GM12878 (cell line): ENCODE measurements around the gene NMB. TPM values are rescaled to one million over a fixed set of nuclear protein-coding genes. Genes with fewer than 3 reads are reported as not detected.

ENCODE experiments used
- ATAC-seq: fragments of 200-7000 bp; cut with Tn5 transposase; 3 replicates; pipeline ENCODE4 v1.9.1; 2020; ENCODE audit warnings: mild to moderate bottlenecking, moderate library complexity
- BruUV-seq: library from RNA; stranded (reverse); fragments of 400-500 nt; replicated peaks from 2 replicates; lab custom pipeline; 2021; lab: Mats Ljungman, UMichigan
- CTCF ChIA-PET: fragments of 300-600 bp; sonication (Branson Sonifier 250); formaldehyde crosslinking; extraction: SDS; loops from one replicate; lab custom pipeline; 2021; ENCODE audit warnings: inconsistent platforms; lab: Yijun Ruan, JAX
- POLR2A ChIA-PET: fragments of 350-600 bp; formaldehyde crosslinking; extraction: SDS; loops from one replicate; lab custom pipeline; 2021; ENCODE audit warnings: inconsistent platforms; lab: Charles Lee
- RAD21 ChIA-PET: fragments of 300-600 bp; sonication (Branson Sonifier 250); formaldehyde crosslinking; loops from one replicate; lab custom pipeline; 2023; ENCODE audit warnings: antibody characterized with exemption; ENCODE audit not compliant: unreplicated experiment; lab: Charles Lee
- SMC1A ChIA-PET: fragments of 300-600 bp; sonication (Branson Sonifier 250); formaldehyde crosslinking; loops from one replicate; lab custom pipeline; 2023; ENCODE audit not compliant: unreplicated experiment, uncharacterized antibody; lab: Charles Lee
- DNase-seq: peaks from one replicate; pipeline ENCODE4 v3.0.0-alpha.2; 2011; ENCODE audit warnings: low read depth, low spot score
- FAIRE-seq: peaks from 3 replicates; lab custom pipeline; 2011; peaks lifted over from hg19 to GRCh38; lab: Jason Lieb, UNC
- H2AFZ ChIP-seq: 2 replicates; pipeline ENCODE4 v1.6.0; 2011; ENCODE audit warnings: low read depth, low read length, control low read depth; ENCODE audit not compliant: control insufficient read depth
- H3K27ac ChIP-seq: 2 replicates; pipeline ENCODE4 v1.5.1; 2011; ENCODE audit warnings: control low read depth; ENCODE audit not compliant: control insufficient read depth, insufficient read depth
- H3K27me3 ChIP-seq, 2 experiments: replicated peaks in 1 of 2; 2 replicates each; pipeline versions ENCODE4 v1.6.0 to v1.6.1; 2011; ENCODE audit warnings: low read length in 1 of 2; ENCODE audit not compliant: control insufficient read depth in 2 of 2, insufficient read depth in 2 of 2
- H3K36me3 ChIP-seq, 2 experiments: 2 replicates each; pipeline ENCODE4 v1.5.1; 2011; ENCODE audit warnings: low read length in 1 of 2; ENCODE audit not compliant: control insufficient read depth in 2 of 2, insufficient read depth in 2 of 2
- H3K4me1 ChIP-seq: 2 replicates; pipeline ENCODE4 v1.6.1; 2011; ENCODE audit warnings: mild to moderate bottlenecking, low read length, moderate library complexity, mixed read lengths; ENCODE audit not compliant: control insufficient read depth, insufficient read depth
- H3K4me2 ChIP-seq: 2 replicates; pipeline ENCODE4 v1.6.0; 2011; ENCODE audit warnings: control low read depth; ENCODE audit not compliant: control insufficient read depth, insufficient read depth
- H3K4me3 ChIP-seq: fragments of 200-600 bp; sonication (generic); 2 replicates; pipeline ENCODE4 v1.5.1; 2016
- H3K79me2 ChIP-seq: 2 replicates; pipeline ENCODE4 v1.6.0; 2011; ENCODE audit warnings: low read length; ENCODE audit not compliant: control insufficient read depth, insufficient read depth
- H3K9ac ChIP-seq: 2 replicates; pipeline ENCODE4 v1.8.0; 2011; ENCODE audit warnings: low read length, control low read depth, mixed read lengths; ENCODE audit not compliant: control insufficient read depth, insufficient read depth
- H3K9me3 ChIP-seq: replicated peaks from 3 replicates; pipeline ENCODE4 v1.5.1; 2011; ENCODE audit warnings: mild to moderate bottlenecking, low read length; ENCODE audit not compliant: control insufficient read depth, insufficient read depth
- H4K20me1 ChIP-seq: 2 replicates; pipeline ENCODE4 v1.6.0; 2011; ENCODE audit not compliant: control insufficient read depth, insufficient read depth
- EED ChIP-seq: sonication (generic); IDR thresholded peaks from 2 replicates; pipeline ENCODE4 v1.6.1; 2016; ENCODE audit warnings: antibody characterized with exemption, low read depth
- ESRRA ChIP-seq: IDR thresholded peaks from 2 replicates; pipeline ENCODE4 v1.6.1; 2012; ENCODE audit warnings: mild to moderate bottlenecking, low read length, improper control_type of control experiment
- IRF4 ChIP-seq: IDR thresholded peaks from 2 replicates; pipeline ENCODE4 v1.6.1; 2011; ENCODE audit warnings: low read depth, low read length
- JUNB ChIP-seq: IDR thresholded peaks from 2 replicates; pipeline ENCODE4 v1.6.1; 2016; ENCODE audit warnings: antibody characterized with exemption, mild to moderate bottlenecking
- PBX3 ChIP-seq: IDR thresholded peaks from 2 replicates; pipeline ENCODE4 v1.6.1; 2011; ENCODE audit warnings: mild to moderate bottlenecking, low read depth, low read length, moderate library complexity; ENCODE audit not compliant: insufficient replicate concordance
- SMC3 ChIP-seq: IDR thresholded peaks from 2 replicates; pipeline ENCODE4 v1.6.1; 2011; ENCODE audit warnings: low read length, improper control_type of control experiment, borderline replicate concordance
- SRF ChIP-seq, 2 experiments: IDR thresholded peaks; 2 replicates each; pipeline ENCODE4 v1.6.1; 2011; ENCODE audit warnings: low read depth in 2 of 2, low read length in 2 of 2, mild to moderate bottlenecking in 1 of 2, moderate library complexity in 1 of 2
- SUZ12 ChIP-seq: fragments of 200-600 bp; sonication (generic); IDR thresholded peaks from one replicate; pipeline ENCODE4 v1.6.1; 2018; ENCODE audit warnings: antibody characterized with exemption, mild to moderate bottlenecking; ENCODE audit not compliant: unreplicated experiment
- ZNF384 ChIP-seq: IDR thresholded peaks from 2 replicates; pipeline ENCODE4 v1.6.1; 2012; ENCODE audit warnings: low read depth, mild to moderate bottlenecking, low read length, improper control_type of control experiment, borderline replicate concordance
- WGBS: methylation state at CpG from one replicate; pipeline ENCODE4 v1.1.6; 2016; ENCODE audit warnings: low lambda C conversion rate; ENCODE audit not compliant: insufficient replicate concordance, insufficient coverage; ENCODE audit errors: missing lambda C conversion rate; 5-methylcytosine and 5-hydroxymethylcytosine counted together
- in situ Hi-C: fragments of 300-500 bp; cut with MboI; formaldehyde crosslinking; loops from 9 replicates; pipeline ENCODE4 v1.14.3; 2018; ENCODE audit warnings: mixed read lengths
- intact Hi-C: fragments of 100-400 bp; cut with micrococcal nuclease; formaldehyde crosslinking; loops from one replicate; pipeline ENCODE4 v1.14.2; 2022; ENCODE audit not compliant: unreplicated experiment
- polyA plus RNA-seq, 11 experiments: library from polyadenylated mRNA; depleted of rRNA in 4 of 11; unstranded in 6 of 11; stranded (reverse) in 5 of 11; fragments of >200 nt; fragmentation: Nextera tagmentation in 4 of 11; fragmentation: Illumina TruSeq in 1 of 11; extraction: Ambion mirVana in 4 of 11; extraction: Trizol in 1 of 11; gene quantifications; 1 replicate in 1 of 11; 2 replicates in 10 of 11; pipeline versions ENCODE4 v1.2.1 to v1.2.3, GENCODE V29; 2011 to 2016; ENCODE audit warnings: inconsistent platforms in 2 of 11, missing spikeins in 2 of 11, low read depth in 1 of 11
- total RNA-seq, 4 experiments: library from RNA; depleted of rRNA in 3 of 4; stranded (reverse); fragments of >200 nt in 3 of 4; fragmentation: Illumina TruSeq in 1 of 4; extraction: Trizol in 1 of 4; gene quantifications; 2 replicates each; pipeline versions ENCODE4 v1.2.1 to v1.2.3, GENCODE V29; 2013 to 2021

Gene NMB
- total and polyA plus RNA-seq, 10 of the 15 experiments (the other 5 are each of a cell fraction or from before 2014, with no cell fraction given) = 0.32 to 4.1 (median 1.6) TPM

DNA sequence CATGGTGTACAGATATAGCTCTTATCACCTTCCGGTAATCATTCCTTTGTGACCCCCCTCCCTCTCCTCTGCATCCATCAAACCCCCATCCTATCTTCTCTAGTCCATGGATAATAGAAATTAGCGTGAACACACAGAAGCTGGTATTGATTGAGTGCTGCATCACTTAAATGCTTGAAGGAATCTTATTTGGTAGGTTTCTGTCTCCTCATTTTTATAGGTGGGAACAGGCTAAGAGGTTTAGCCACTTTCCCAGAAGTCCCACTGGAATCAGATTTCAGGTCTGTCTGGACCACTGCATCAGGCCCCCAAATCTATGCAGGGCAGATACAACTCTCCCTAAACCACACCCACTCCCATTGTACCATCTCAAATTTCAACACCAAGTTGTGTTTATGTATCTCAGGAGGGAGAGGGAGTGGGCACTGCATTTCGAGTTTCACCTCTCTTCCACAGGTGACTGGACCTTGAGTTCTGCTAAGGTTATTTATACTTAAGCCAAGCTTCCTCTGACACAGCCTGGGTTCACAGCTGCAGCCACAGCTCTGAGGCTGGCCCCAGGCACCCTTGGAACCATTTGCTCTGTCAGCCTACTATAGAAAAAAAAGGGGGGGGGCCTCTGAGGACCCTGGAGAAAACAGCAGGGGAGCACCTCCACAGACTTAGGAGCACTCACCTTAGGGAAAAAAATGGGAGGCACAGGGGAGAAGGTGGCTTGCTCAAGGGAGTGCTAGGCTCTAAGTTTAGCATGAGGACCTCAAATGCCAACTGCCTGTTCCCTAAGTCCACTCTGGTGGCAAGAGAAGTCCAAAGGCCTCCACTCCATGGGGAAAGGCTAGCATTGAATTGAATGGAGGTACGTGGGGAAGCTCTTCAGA lies 2.1 kb upstream of the NMB start:
- ChIA-PET RAD21 (interaction anchor here (0.7 to 2.2 kb wide), 3 partner anchors 69 to 378 kb away, joined by 3 to 6 read pairs (median 3); no protein-coding TSS in a partner anchor), POLR2A (interaction anchor here (0.8 to 1.1 kb wide), 2 partner anchors 75 to 112 kb away, joined by 3 read pairs; no protein-coding TSS in a partner anchor), SMC1A (interaction anchor here (0.6 to 1.5 kb wide), 7 partner anchors 9 to 456 kb away, joined by 3 to 5 read pairs (median 3); no protein-coding TSS in a partner anchor), CTCF (interaction anchor here (0.7 to 7.6 kb wide), 6 partner anchors 11 to 99 kb away, joined by 3 to 52 read pairs (median 4); partner anchors contain the start of gene ZSCAN2)
- no peak for DNase-seq
- H3K4me3 ChIP-seq = no peak overlapping the region
- H3K4me2 ChIP-seq = no peak overlapping the region
- no peak overlapping the region for H3K9ac ChIP-seq
- BruUV-seq = no TSS peak
- H3K9me3 ChIP-seq = no peaks in the 10 kb centered on the region
- 73% methylated on average over 4 of the region's 4 CpGs for WGBS
- no peaks in the 10 kb centered on the region for H3K27me3 ChIP-seq
- H4K20me1 ChIP-seq = no peaks in the 10 kb centered on the region
- in situ Hi-C loops = no loop called here
- peaks cover 16% of the 10 kb centered on the region for H3K4me1 ChIP-seq
- no peak for FAIRE-seq
- H3K79me2 ChIP-seq = no peaks in the 10 kb centered on the region
- H3K27ac ChIP-seq = no peak overlapping the region
- no peak overlapping the region for H2AFZ ChIP-seq
- TF ChIP-seq SMC3 (no peak), SUZ12 (no peak), ESRRA (no peak), IRF4 (no peak), EED (no peak), PBX3 (no peak), SRF (IDR thresholded peaks at IDR 0.05; ENCODE audit: low read depth in 2 of 2, low read length in 2 of 2) (no peak), ZNF384 (no peak), JUNB (no peak)
- no peak for ATAC-seq
- H3K36me3 ChIP-seq = peaks cover 0 to 4% of the 10 kb centered on the region in 2 experiments; a peak in 1 of 4 replicates
- intact Hi-C loops = no loop called here
